ENCODE measurements around the gene TUBB6.
A peak's percentile ranks its signal among the peaks of the same experiment; 100 is the strongest.

Gene TUBB6

DNA sequence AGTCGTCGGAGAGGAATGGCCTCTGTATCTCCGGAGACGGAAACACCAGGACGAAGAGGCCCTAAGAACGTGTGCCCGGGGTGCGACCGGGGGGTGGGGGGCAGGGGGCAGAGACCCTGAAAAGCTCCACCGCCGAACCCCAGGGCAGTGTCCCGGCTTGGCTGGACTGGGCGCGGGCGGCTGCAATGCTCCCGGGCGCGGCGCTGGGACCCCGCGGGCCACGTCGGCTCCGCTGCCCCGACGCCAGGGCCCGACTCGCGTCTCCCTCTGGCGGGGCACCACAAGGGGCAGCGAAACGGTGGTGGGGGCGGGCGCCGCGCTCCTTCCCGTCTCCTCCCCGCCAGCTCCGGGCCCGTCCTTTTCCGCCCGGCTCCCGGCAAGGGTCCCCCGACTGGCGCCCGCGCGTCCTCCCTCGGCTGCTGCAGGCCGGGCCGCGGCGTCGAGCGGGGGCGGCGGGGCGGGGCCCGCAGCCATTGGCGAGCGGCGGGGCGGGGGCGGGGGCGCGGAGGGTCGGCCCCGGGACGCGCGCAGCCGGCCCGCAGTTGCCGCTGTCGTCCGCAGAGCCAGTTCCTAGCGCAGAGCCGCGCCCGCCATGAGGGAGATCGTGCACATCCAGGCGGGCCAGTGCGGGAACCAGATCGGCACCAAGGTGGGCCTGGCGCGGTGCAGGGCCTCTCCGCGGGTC is at the start of gene TUBB6:
Gene TUBB6, plus strand, starts transcription at position 541 of the 685 bp plus-strand sequence. Its CDS starts 52 bp downstream, at position 593.
- DNase-seq, result peak; percentile 92

DNA sequence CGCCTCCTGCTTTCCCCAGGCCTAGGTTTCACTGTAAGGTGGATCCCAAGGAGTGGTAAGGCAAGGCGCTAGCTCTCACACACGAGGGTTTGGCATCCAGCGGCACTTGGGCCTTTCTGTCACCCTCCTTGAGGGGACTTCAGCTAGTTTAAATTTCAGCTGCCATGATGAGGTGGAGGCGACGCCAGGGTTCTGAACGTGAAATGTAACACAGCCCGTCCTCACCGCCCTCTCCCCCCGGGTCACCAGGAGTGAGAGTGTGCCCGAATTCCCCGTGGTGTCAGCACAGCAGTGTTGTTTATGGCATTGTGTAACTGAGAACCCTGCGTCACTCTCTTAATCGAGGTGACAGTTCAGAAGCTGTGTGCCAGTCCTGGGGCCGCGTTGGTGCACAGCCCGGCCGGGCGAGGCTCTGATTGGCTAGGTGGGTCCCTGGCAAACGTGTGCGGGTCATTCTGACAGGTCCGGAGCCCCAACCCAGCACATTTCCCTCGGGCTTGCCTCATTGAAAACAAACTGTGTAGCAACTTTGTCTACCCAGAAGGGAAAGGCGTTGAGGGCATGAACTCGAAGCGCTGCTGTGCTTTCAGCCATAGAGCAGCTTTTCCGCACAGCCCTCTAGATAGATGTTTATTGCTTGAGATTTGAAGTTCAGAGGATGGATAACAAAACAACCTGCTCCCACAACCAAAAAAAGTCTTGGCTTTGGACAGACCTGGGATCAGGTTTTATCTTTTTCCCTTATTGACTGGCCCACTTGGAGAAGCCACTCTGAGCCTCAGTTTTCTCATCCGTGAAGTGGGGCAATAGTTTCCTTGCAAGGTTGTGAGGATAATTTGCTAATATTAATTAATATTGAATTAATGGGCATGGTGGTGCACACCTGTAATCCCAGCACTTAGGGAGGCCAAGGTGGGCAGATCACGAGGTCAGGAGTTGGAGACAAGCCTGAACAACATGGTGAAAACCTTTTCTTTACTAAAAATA is 49.0 kb upstream of the TUBB6 start:
- no peak for DNase-seq

DNA sequence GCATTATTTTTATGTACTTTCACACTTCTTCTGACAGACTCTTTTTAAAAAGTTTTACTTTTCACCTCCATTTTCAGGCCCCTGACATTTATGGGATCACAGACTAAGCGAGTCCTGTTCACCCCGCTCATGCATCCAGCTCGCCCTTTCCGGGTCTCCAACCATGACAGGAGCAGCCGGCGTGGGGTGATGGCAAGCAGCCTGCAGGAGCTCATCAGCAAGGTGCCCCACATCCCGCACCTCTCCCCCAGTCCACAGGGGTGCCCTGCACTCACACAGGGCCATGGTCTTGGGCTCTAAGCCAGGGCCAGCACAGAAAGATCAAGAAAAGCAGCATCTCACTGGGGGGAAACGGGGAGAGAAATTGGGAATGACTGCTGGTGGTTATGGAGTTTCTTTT is 45.3 kb upstream of the TUBB6 start:
- no peak for DNase-seq

DNA sequence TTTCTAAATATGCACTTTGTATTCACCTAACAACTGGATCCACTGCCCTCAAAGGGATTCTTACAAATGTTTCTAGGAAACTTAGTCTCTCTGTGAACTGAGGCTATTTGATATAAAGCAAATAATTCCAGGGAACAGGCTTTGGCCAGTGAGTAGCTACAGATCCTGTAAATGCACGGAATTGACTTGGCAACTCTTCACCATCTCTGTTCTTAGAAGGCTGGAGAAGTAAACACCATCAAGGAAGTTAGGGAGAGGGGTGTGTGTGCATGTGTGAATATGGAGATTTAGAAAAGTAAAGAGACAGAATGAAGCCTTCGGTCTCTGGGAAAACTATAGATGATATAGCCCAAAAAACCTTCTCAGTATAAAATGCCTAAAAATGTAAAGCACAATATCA is 43.2 kb upstream of the TUBB6 start:
- no peak for DNase-seq

DNA sequence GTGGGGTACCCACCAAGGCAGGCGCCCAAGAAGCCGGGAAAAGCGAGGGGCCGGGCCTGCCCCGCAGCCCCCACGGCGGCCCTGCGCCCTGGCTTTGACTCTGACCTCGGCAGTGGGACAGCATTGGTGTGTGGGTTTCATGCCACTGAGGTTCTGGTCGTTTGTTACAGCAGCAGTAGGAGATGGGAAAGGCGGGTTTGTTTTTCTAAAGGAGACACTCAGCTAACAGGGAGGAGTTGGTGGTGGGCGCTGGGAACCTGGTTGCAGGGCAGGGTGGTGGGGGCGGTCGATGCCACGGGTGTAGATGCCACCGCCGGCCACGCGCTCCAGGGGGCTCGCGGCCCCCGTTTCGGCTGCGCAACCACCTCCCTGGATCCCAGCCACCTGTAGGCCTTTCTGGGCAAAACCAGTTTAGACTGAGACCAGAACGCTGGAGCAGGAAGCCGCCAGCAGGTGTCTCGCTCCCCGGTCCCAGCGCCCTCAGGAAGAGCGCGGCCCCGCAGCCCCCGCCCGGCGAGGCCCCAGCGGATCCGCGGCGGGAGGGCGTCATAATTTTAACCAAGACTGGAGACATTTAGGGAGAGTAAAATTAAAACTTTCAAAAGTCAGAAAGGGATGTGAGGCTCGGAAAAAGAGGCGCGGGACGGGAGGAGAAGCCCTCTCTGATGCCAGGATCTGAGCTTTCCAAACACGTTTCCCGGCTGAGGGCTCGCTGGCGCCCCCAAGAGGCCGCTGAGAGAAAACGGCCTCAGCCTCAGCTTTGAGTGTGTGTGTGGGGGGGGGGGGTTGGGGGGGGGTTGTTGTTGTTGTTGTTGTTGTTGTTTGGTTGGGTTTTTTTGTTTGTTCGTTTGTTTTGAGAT is 36.4 kb upstream of the TUBB6 start:
- DNase-seq, result peak; percentile 78

DNA sequence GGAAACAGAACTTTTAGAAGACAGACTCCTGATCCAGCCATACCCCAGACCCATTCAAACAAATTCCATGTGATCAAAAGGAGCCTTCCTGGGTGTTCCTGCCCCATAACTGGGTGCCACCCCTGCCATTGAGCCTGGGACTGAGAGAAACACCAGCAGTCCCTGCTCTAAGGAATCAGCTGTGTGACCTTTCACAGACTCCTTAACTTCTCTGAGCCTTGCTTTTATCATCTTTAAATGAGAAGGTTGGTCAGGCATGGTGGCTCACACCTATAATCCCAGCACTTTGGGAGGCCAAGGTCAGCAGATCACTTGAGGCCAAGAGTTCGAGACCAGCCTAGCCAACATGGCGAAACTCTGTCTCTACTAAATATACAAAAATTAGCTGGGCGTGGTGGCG is 33.2 kb upstream of the TUBB6 start:
- DNase-seq, result no peak

DNA sequence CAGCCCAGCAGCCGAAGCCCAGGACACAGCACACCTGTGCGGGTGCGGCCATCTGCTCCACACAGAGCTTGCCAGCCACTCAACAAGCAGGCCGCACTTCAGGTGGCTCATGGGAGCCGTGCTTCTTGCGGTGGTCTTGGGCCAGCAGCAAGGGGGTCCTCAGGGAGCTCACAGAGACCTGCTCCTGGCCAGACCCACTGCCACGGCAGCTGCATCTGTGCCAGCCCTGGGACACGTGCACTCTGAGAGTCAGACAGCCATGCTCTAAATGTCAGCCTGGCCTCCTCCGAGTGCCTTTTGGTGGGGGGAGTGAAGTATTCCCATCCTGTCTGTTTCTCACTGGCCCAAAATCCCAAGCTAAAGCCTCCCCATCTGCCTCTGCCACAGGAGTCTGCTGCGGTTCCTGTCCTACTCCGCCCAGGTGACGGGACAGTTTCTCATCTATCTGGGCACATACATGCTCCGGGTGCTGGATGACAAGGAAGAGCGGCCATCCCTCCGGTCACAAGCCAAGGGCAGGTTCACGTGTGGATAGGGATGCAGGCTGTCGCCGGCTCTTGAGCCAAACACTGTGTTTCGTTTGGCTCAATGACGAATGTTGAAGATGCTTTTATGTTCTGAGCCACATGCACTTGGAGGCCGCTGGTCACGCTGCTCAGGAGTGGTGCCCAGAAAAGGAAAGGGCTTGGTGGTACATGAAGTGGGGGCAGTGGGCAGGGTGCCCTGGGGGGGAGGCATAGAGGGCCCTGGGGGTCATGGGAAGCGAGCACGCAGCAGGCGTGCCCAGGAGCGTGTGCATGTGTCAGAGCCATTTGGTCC is 31.1 kb upstream of the TUBB6 start:
- peak; percentile 10 for DNase-seq

DNA sequence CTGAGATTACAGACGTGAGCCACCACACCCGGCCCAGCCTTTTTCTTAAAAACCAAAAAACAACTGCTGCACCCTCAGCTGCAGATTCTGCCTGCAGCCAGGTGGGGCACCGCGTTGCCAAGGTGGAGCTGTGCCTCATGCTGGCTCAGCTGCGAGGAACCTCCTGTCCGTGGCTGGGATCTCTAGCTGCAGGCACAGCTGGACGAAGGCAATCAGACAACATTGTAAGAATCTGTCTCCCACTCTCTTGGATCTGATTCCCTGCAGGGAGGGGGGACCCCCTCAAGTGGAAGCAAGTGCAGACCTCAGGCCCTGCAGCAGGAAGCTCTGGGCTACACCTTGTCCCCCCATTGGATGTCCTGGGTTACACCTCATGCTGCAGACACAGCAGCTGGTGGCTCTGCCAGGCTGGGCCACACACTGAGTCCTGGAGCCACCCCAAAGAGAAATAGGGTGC is 29.8 kb upstream of the TUBB6 start:
- DNase-seq, result peak; percentile 22

DNA sequence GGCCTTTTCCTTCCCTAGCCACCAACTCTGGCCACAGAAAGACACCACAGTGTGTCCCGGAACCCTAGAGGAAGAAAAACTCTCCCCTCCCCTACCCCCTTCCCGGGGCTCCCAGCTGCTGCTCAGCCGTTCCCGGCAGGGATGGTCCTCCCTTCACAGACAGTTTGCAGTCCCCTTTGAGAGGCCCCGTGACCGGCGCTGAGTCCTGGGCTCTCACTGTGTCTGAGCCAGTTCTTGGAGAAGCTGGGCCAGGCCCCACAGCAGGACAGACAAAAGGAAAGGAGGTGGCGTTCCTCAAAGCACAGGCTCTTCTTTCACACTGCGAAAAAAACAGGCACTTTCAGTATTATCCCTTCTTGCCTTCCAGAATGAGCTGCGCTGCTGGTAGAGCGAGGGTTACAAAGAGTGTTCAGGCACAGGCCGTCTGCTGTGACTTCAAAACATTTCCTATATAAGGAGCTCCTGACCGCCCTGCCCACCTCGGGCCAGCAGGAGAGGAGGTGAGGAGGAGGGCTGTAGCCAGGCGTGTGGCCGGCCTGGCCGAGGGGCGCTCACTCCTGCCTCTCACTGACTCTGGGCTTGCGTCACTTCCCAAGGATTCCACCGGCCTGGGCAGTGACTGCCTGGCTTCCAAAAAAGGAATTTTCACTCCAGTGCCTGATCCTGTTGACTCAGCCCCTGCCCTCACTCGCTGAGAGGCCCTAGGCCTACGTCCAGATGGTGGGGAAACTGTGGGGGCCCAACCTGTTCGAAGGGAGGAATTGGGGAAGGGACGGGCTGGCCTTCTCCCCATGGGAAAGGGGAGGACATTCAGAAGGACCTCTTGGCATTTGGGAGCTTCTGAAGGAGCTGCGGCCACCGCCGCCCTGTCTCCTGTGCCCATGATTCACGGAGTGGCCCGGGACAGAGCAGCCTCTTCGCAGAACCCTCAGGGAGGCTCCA is 29.0 kb upstream of the TUBB6 start:
- DNase-seq, result peak; percentile 99

DNA sequence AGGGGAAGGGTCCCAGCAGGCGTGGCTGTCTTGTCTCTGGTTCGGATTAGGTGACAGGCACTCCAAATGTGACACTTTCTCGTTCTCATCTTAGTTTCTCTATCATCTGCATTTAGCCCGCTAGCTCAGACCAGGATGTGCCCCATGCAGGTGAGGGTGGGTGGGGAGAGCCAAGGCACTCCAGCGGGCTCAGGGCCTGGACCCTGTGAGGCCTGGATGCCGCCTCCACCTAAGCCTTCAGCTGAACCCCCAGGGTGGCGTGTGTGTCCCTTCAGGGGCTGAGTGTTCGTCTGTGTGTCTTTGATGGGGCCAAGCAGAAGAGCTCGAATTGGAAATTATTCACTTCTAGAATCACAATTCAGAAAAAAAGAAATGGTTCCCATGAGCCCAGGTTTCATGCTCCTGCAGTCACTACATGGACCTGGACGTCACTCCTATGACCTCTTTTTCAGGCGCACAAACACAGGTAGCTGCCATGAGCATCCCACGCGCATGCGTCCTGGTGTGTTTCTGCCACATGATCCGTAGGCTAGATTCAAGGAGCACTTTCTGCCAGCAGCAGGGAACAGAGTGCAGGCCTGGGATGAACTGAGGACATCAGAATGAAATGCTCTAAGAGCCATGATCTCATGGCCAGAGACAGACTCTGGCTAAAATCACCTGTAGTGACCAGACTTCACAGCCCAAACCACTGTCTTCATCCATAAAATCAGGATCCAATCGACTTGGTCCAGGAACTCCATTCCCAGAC is 28.1 kb upstream of the TUBB6 start:
- DNase-seq, result no peak

DNA sequence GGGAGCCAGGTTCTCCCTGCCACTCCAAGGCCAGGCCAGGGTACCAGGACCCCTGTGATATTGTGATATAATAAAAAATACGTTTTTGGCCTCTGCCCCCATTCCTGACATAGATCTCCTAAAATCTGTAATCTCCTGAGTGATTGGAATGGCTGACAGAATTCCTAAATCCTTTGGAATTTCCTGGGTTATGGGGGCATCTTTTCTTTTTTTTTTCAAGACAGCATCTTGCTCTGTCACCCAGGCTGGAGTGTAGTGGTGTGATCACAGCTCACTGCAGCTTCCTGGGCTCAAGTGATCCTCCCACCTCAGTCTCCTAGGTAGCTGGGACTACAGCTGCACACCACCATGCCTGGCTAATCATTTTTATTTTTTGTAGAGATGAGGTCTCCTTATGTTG is 26.2 kb upstream of the TUBB6 start:
- DNase-seq, result peak; percentile 42

DNA sequence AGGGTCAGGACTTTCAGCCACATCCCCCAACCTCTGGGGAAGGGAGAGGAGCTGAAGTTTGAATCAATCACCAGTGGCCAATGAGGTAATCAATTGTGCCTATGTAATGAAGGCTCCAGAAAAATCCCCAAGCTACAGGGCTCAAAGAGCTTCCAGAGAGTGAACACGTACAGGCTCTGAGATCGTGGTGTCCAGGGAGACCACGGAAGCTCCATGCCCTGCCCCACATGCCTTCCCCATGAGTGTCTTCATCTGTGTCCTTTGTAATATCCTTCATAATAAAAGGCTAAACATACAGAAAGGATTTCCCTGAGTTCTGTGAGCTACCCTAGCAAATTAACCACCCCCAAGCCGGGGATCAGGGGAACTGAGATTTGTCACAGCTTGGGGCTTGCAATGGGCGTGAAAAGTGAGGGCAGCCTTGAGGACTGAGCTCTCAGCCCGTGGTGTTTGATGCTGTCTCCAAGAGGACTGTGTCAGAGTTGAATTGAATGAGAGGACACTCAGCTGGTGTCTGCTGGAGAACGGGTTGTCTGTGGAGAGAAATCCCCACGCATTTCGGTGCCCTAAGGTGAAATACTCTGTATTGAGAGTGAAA is 25.5 kb upstream of the TUBB6 start:
- DNase-seq, result peak; percentile 93

DNA sequence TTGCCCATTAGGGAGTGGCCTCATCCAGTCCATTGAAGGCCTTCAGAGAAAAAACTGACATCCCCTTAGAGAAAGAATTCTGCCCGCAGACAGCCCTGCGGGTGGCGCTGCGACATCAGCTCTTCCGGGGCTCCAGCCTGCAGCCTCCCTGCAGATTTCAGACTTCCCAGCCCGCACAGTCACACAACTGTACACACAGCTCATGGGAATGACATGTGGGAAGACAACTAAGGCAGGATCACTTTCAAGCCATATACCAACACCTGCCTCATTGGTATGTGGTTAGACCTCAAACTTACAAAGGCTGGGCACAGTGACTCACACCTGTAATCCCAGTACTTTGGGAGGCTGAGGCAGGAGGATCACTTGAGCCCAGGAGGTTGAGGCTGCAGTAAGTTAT is 24.8 kb upstream of the TUBB6 start:
- peak; percentile 65 for DNase-seq

DNA sequence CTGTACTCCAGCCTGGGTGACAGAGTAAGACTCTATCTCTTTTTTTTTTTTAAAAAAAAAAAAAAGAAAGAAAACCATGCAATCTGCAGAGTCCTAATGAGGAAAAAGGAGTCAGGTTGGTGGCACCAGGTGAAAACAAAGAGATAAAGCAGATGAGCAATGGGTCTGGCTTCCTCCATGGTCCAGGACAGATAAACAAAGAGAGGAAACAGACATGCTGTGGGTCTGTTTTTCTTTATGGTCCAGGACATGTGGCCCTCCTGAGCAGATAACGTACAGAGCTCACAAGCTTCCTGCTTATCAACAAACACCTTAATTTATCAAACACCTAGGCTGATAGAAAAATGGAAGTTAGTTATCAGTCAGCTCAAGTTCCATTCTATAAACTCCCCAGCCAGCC is 24.4 kb upstream of the TUBB6 start:
- no peak for DNase-seq

DNA sequence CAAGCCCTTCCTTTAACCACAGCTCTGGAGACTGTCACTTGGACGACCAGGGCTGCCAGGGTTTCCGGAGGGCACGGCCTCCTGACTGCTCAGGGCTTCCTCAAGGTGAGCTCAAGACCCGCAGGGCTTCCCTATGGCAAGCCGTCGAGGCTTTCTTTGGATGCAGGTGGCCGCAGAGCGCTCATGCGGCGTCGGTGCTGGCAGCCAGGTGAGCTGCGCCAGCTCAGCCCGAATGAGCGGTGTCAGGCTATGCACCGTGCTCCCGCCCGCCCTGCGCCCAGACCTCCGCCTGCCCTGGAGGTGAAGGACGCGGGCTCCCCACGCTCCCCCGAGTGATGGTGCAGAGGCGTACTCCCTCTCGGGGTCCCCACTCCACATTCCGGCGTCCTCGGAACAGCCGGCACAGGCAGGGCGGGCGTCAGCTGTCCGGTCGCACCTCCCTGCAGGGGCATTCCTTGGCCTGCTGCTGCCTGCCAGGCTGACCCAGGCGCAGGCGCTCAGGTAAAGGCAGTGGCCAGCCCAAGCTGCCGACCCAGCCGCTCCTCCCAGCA is 20.8 kb upstream of the TUBB6 start:
- DNase-seq, result no peak

DNA sequence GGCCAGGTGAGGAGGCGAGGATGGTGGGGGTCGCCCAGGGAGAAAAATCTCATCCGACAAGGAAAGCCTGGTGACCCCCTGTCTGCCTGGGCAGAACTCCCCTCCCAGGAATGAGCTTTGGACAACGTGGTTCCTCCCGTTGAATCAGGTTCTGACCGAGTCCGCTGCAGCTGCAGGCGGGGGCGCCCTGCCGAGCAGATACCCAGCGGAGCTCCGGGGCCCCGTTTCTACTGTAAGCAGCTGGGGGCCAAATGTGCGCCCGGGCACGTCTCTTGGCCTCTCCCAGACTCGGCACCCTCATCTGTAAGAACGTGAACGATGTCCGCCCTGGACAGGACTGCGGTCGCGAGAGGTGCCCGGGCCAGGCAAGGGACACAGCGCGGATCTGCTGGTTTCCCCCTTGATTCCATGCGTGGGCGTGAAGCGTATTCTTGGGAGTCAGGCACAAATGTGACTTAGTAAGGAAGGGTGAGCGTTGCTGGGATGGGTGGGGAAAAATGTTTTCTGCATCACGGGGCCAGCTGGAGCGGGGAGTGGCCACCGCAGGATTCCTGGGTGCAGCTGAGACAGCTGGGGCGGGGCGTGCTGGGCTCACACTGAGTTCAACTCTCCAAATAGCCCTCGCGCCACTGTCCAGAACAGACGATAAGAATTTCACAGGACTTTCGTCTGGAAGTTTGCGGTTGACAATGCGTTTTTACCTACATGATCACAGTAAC is 20.2 kb upstream of the TUBB6 start:
- peak; percentile 96 for DNase-seq

DNA sequence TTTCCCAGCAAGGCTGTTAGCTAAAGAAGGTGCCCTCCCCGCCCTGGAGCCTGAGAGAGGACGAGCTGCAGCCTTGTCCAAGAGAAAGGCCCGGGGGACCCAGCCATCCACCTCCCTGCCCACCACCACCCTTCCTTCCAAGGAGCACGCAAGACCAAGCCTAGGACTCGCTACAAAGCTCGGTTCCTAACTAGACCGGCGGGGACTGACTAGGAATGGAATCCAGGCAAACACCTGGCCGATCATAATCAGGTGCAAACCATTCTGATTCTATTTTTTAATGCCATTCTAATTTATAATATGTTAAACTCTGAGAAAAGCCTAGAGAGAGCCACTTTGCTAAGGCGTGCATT is 19.7 kb upstream of the TUBB6 start:
- DNase-seq, result no peak

DNA sequence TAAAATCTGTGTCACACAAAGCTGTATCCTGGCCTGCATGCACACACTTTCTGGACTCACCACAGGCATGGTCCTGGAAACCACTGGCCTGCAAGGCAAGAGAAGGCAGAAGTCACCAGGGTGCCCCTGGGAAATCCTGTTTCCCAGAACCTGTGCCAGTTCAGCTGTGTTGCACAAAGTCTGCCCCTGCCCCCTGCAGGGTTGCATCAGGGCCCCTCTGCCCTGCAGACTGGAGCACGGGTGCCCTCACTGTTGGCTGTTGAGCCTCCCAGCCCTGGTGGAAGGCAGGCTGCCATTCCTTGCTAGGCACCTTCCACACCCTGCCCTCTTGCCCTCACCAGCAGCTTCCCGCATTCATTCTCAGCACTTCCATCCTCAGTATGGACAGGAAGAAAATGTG is 18.0 kb upstream of the TUBB6 start:
- DNase-seq, result no peak

DNA sequence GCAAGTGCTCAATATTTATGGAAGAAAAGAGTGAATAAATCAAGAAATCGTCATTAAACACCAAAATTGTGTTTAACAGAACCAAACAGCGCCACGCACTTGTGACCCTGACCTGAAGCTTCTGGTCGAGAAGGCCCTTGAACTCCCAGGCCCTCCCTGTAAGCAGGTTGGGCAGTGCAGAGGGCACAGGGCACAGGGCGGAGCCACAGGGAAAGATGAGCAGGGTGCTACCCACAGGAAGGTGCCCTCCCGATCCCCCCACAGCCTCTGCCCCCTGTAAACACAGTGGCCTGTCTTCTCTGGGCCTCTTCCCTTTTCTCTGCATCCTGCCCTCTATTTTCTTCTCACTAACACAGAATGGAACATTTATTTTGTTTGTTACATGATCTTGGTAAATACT is 16.9 kb upstream of the TUBB6 start:
- no peak for DNase-seq
